Testis (tissue), 3 donors: Measurements from ENCODE around the gene DCLK1. TPM values are rescaled to one million over a fixed set of nuclear protein-coding genes. Genes with fewer than 3 reads are reported as not detected.

ENCODE experiments used
- DNase-seq: peaks from one replicate; pipeline ENCODE4 v3.0.0-alpha.2; 2019
- H3K27ac ChIP-seq, 2 donors: fragments of 200-600 bp; sonication (generic); one replicate each; pipeline ENCODE4 v1.5.1; 2019
- H3K27me3 ChIP-seq: fragments of 200-600 bp; sonication (generic); one replicate; pipeline ENCODE4 v1.5.1; 2019
- H3K36me3 ChIP-seq: fragments of 200-600 bp; sonication (generic); one replicate; pipeline ENCODE4 v1.5.1; 2017; ENCODE audit warnings: low read depth; ENCODE audit errors: missing control alignments
- H3K4me1 ChIP-seq: fragments of 200-600 bp; sonication (generic); one replicate; pipeline ENCODE4 v1.5.1; 2019
- H3K4me3 ChIP-seq, 2 donors: fragments of 200-600 bp; sonication (generic); one replicate each; pipeline ENCODE4 v1.5.1; 2017 to 2019
- H3K9me3 ChIP-seq: fragments of 200-600 bp; sonication (generic); one replicate; pipeline ENCODE4 v1.5.1; 2017
- POLR2A ChIP-seq: fragments of 450-650 bp; IDR thresholded peaks from one replicate; pipeline ENCODE4 v1.6.1; 2017; ENCODE audit warnings: antibody characterized with exemption, mild to moderate bottlenecking, moderate library complexity
- WGBS, 2 donors: methylation state at CpG; one replicate each; pipeline ENCODE4 v1.1.5; 2018; 5-methylcytosine and 5-hydroxymethylcytosine counted together
- intact Hi-C: fragments of 100-400 bp; cut with DNase I; formaldehyde crosslinking; loops from one replicate; pipeline ENCODE4 v1.15.1; 2023; ENCODE audit warnings: low total_unique reads
- polyA plus RNA-seq: library from polyadenylated mRNA; stranded (reverse); fragments of 350-450 nt; fragmentation: Illumina TruSeq; extraction: RNeasy Lipid Tissue Mini Kit (QIAGEN cat#74804); gene quantifications from one replicate; pipeline ENCODE4 v1.2.3, GENCODE V29; 2014; ENCODE audit warnings: low read depth, low replicate concordance; ENCODE audit not compliant: insufficient read depth
- total RNA-seq, 2 donors: library from RNA; depleted of rRNA; stranded (reverse); fragments of >200 nt; gene quantifications; one replicate each; pipeline ENCODE4 v1.2.3, GENCODE V29; 2016
- TF ChIP-seq, protein P1 (sequence below), 3 experiments: fragments of 450-650 bp in 2 of 3; fragments of 200-600 bp in 1 of 3; sonication (generic) in 1 of 3; IDR thresholded peaks; one replicate each; pipeline ENCODE4 v1.5.1; 2016 to 2019; ENCODE audit warnings: antibody characterized with exemption in 3 of 3, mild to moderate bottlenecking in 2 of 3, moderate library complexity in 1 of 3

The DCLK1 gene
- total and polyA plus RNA-seq, 3 donors from 2014 or later: 4.5 to 8.9 (median 4.9) TPM

DNA sequence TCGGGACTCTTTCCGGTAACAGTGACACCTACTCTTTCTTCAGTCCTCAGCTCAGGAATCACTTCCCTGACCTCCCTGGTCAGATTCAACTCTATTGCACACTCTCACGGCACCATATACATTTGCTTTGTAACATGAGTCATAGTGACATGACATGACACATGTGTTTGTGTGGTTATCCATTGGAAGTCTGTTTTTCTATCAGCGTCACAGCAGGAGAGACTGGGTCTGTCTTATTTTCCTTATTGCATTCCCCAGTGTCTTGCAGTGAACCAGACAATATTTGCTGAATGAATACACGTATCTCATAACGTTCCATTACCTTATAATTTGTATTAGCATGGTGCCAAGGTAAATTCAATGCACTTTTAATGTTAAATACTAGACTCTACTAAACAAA, 102.0 kb downstream of the DCLK1 start:
- no peaks in the 10 kb centered on the region for H3K4me1 ChIP-seq
- H3K36me3 ChIP-seq: no peaks in the 10 kb centered on the region
- H3K27ac ChIP-seq: no peak overlapping the region
- no peak overlapping the region for H3K4me3 ChIP-seq
- H3K27me3 ChIP-seq: no peaks in the 10 kb centered on the region
- intact Hi-C loops: no loop called here
- no peaks in the 10 kb centered on the region for H3K9me3 ChIP-seq
- no peak for TF ChIP-seq POLR2A
- TF ChIP-seq, protein P1, sequence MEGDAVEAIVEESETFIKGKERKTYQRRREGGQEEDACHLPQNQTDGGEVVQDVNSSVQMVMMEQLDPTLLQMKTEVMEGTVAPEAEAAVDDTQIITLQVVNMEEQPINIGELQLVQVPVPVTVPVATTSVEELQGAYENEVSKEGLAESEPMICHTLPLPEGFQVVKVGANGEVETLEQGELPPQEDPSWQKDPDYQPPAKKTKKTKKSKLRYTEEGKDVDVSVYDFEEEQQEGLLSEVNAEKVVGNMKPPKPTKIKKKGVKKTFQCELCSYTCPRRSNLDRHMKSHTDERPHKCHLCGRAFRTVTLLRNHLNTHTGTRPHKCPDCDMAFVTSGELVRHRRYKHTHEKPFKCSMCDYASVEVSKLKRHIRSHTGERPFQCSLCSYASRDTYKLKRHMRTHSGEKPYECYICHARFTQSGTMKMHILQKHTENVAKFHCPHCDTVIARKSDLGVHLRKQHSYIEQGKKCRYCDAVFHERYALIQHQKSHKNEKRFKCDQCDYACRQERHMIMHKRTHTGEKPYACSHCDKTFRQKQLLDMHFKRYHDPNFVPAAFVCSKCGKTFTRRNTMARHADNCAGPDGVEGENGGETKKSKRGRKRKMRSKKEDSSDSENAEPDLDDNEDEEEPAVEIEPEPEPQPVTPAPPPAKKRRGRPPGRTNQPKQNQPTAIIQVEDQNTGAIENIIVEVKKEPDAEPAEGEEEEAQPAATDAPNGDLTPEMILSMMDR (IDR thresholded peaks at IDR 0.05): no peak
- no peak for DNase-seq
- 86 to 87% methylated on average over 6 of the region's 6 CpGs for WGBS, 2 donors

DNA sequence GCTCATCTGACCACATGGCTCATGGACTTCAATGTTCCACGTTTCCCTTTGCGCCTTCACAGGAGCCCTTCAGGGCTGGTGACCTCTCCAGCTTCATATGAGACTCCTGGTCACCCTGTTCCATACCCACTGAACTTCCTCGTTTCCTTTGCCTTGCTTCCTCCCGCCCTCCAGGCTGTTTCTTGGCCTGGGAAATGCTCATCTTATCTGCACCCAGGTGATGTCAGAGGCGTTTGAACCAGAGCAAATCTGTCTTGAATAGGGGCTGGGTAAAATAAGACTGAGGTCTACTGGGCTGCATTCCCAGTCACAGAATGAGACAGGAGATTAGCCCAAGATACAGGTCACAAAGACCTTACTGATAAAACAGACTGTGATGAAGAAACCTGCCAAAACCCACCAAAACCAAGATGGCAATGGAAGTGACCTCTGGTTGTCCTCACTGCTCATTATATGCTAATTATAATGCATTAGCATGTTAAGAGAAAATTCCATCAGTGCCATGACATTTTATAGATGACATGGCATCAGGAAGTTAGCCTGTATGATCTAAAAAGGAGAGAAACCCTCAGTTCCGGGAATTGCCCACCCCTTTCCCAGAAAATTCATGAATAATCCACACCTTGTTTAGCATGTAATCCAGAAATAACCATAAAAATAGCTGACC, 102.7 kb downstream of the DCLK1 start:
- WGBS, 2 donors: 85% methylated on average over 6 of the region's 6 CpGs
- intact Hi-C loops: no loop called here
- Histone ChIP-seq H3K27me3 (no peaks in the 10 kb centered on the region), H3K4me3 (no peak overlapping the region), H3K36me3 (no peaks in the 10 kb centered on the region), H3K27ac (no peak overlapping the region), H3K4me1 (no peaks in the 10 kb centered on the region), H3K9me3 (no peaks in the 10 kb centered on the region)
- TF ChIP-seq, protein P1 (IDR thresholded peaks at IDR 0.05): no peak
- no peak for TF ChIP-seq POLR2A
- DNase-seq: no peak

DNA sequence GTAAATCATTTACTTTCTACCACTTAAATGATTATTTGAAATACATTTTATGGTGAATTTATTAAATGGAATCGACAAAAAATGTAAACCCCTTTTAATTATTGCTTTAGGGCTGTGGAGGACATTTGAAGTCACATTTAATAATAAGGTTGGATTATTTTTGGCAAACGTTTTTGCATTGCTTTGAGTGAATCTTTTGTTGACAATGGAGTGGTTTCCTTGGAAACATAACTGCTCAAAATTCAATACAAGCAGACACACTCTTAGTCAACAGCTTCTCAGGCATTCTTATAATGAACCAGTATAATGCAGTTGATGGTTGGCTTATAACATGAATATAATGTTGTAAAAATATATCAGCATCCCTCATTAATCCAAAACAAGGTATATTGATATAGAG, 104.7 kb downstream of the DCLK1 start:
- Histone ChIP-seq H3K27me3 (no peaks in the 10 kb centered on the region), H3K9me3 (no peaks in the 10 kb centered on the region), H3K36me3 (no peaks in the 10 kb centered on the region), H3K4me3 (no peak overlapping the region), H3K27ac (no peak overlapping the region), H3K4me1 (no peaks in the 10 kb centered on the region)
- TF ChIP-seq, protein P1 (IDR thresholded peaks at IDR 0.05): no peak
- no peak for TF ChIP-seq POLR2A
- intact Hi-C loops: no loop called here
- no peak for DNase-seq
- 45 to 54% methylated on average over 2 of the region's 2 CpGs for WGBS, 2 donors

DNA sequence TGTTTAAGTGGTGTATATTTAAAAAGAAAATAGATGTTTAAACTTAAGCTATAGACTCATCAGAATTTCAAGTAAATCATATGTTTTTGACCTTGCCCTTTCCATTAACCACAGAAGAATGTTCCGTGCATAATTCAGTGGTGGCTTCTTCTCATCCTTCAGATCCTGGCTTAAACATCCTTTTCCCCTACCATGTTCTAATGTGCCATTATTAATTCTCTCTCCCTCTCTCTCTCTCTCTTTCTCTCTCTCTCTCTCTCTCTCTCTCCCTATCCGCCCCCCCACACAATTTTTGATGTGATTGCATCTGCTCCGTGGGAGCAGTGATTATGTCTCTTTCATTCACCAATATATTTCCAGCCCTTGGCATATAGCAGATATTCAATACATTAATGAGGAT, 116.4 kb downstream of the DCLK1 start:
- Histone ChIP-seq H3K4me3 (no peak overlapping the region), H3K36me3 (no peaks in the 10 kb centered on the region), H3K27ac (no peak overlapping the region), H3K4me1 (no peaks in the 10 kb centered on the region), H3K27me3 (no peaks in the 10 kb centered on the region), H3K9me3 (no peaks in the 10 kb centered on the region)
- TF ChIP-seq, protein P1 (IDR thresholded peaks at IDR 0.05): no peak
- no peak for TF ChIP-seq POLR2A
- no peak for DNase-seq
- intact Hi-C loops: no loop called here
- WGBS, 2 donors: 83 to 84% methylated on average over 3 of the region's 3 CpGs
